GM15510 (cell line): ENCODE results near the gene ADTRP.

Experiments
- POLR2A ChIP-seq: IDR thresholded peaks from 3 replicates; pipeline ENCODE4 v1.6.1; 2011; ENCODE audit warnings: borderline replicate concordance; ENCODE audit not compliant: insufficient read length; ENCODE audit errors: extremely low read depth

ADTRP gene

GRCh38 chr6:11756292-11756691 lies 22.3 kb downstream of the ADTRP start:
- no peak for TF ChIP-seq POLR2A

DNA sequence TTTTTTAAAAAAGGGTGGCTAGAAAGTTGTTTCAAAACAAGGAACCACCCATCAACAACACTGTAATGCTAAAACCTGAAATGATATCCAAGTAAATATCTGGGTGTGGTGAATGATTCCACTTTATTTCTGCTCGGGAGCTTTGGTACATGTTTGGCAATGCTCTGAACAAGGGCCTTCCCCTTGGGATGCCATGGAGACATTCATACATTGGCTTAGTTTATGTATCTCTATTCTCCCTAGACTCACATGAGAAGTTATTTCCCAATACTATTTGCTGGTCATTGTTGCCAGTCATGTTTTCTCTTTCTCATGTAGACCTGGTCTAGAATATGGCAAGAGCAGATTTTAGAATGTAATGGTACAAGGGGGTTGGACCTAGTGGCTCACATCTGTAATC lies 22.9 kb downstream of the ADTRP start:
- TF ChIP-seq POLR2A = no peak

DNA sequence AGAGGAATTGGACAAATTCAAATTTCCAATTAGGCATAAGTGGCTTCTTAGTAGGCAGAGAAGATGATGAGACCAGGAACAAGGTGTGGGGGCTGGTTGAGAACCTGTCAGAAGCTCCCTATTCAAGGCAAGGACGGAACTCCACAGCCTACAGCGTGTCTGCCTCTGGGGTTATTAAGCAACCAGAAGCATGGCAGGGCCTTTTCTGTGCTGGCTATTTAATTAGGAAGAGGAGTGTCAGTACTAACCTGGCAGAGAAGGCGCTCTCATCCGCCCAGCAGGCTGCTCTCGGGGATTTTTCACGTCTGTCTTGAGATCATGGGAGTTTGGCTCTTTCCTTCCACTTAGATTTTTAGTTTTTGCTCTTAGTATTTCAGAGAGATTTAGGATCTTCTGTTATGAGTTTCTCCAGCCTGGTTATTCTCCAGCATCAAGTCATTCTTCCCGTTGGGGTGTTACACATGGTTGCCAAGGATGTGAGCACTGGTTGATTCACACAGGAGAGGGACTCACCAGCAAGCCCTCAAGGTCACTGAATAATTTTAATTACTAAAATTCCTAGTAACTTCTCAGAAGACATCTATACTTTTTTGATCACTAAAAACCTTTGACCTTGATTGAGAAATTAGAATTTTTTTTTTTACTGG lies 23.9 kb downstream of the ADTRP start:
- TF ChIP-seq POLR2A = no peak

GRCh38 chr6:11753798-11754197 lies 24.8 kb downstream of the ADTRP start:
- no peak for TF ChIP-seq POLR2A

DNA sequence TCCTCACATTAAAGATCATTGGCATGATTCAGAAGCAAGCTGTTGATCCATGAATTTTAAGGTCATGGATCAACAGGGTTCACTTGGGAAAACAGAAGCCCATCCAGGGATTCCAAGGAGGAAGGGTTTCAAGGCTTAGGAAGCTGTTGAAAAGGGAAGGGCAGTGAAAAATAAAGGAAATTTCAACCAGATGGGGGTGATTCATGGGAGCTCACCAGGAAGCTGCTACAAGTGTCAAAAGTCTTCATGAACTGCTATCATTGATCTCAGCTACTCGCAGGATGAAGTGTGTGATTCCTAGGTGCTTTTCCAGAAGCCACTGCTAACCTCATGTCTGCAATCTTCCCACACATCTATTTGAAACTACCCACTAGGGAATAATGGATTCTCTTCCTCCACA lies 26.2 kb downstream of the ADTRP start:
- TF ChIP-seq POLR2A = no peak

DNA sequence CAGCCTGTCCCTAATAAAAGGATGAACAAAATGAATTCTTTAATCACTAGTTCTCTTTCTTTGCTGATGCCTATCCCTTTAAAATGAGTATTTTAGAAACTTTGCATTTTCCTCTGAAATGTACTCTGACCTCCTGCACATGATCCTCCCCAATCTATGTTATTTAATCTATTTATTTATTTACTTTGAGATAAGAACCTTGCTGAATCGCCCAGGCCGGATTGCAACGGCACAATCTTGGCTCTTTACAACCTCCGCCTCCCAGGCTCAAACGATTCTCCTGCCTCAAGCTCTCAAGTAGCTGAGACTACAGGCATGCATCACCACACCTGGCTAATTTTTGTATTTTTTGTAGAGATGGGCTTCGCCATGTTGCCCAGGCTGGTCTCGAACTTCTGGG lies 27.9 kb downstream of the ADTRP start:
- TF ChIP-seq POLR2A = no peak

DNA sequence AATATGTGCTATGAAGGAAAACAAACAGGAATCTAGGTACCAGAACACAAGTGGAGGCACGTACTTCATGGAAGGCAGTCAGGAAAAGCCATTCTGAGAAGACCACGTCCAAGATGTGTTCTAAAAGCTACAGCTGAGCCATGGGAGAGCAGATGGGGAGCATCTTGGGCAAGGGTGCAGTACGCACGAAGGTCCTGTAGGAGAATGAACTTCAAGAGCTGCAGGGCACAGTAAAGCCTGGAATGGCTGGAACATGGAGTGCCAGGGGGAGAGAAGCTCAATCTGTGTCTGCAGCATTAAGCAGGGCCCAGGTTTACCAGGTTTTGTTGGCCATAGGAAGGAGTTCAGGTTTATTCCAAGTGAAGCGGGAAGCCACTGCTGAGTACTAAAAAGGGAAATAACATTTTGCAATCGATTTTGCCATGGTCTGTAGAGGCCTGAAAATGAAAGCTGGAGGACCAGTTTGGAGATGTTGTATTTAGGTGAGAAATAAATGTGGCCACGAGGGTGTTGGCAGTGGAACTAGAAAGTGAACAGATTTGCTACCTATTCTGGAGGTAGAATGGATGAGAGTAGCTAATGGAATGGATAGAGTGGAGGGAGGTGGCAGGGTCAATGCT lies 29.9 kb downstream of the ADTRP start:
- TF ChIP-seq POLR2A = no peak

- no peak for TF ChIP-seq POLR2A
Observed at GRCh38 chr6:11747021-11747420, 31.6 kb downstream of the ADTRP start.

- TF ChIP-seq POLR2A = no peak
Observed at GRCh38 chr6:11744753-11745152, 33.9 kb downstream of the ADTRP start.

DNA sequence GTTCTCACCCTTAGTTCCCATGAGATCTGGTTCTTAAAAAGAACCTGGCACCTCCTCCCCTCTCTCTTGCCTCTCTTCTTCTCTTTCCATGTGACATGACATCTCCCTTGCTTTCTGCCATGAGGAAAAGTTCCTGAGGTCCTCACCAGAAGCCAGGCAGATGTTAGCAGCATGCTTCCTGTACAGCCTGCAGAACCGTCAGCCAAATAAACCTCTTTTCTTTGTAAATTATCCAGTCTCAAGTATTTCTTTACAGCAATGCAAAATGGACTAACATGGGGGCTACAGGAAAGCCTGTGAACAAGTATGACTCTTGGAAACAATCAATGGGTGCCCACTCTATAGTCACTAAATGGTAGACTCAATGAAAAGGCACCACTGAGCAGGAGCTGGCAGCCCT lies 34.5 kb downstream of the ADTRP start:
- no peak for TF ChIP-seq POLR2A

GRCh38 chr6:11740875-11741274 lies 37.7 kb downstream of the ADTRP start:
- no peak for TF ChIP-seq POLR2A

GRCh38 chr6:11738661-11739375 lies 39.8 kb downstream of the ADTRP start:
- no peak for TF ChIP-seq POLR2A

DNA sequence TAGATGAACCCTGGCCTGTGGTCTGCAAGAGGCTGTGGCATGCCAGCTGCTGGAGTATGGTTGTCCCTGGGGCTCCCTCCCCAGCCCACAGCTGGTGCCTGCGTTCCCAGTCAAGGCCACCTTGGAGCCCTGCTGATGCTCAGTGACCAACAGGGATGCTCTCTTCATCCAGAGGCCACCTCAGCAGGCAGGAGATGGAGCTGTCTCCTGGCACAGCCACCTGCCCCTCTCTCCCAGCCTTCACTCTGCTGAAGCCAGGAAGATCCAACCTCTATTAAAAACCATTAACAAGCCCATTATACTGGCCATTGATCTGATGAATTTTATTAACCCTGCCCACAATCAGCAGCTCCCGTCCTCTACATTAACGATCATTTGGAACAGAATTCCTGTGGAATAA lies 40.4 kb downstream of the ADTRP start:
- TF ChIP-seq POLR2A = no peak

DNA sequence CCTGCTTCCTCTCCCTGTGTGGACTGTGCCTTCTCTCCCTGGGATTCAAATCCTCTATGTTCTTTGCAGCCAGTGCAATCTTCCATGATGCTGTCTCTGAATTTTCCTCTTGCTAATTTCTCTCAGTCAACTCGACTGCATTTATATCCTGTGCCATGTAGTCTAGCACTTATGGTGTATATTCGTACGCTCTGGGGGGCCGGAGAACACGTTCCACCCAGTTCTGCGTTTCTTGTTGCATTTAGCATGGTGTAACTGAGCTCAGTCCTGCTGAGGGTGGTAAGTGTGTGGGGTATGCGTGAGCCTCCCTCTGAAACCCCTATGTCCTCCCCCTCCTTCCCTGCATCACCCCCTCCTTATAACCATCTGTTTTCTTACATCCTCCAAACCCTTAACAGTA lies 42.0 kb downstream of the ADTRP start:
- no peak for TF ChIP-seq POLR2A

GRCh38 chr6:11734861-11735613 lies 43.6 kb downstream of the ADTRP start:
- TF ChIP-seq POLR2A = no peak
